H1 (cell line): ENCODE results near the gene PCDHGA7. TPM values are rescaled to one million over a fixed set of nuclear protein-coding genes. Genes with fewer than 3 reads are reported as not detected.

Source experiments
- CHD1 ChIP-seq: IDR thresholded peaks from 2 replicates; pipeline ENCODE4 v1.6.1; 2012; ENCODE audit warnings: low read depth, low read length, improper control_type of control experiment
- POLR2AphosphoS5 ChIP-seq: IDR thresholded peaks from 2 replicates; pipeline ENCODE4 v1.6.1; 2011; ENCODE audit warnings: low read depth, low read length
- RAD21 ChIP-seq, 2 experiments: IDR thresholded peaks in 1 of 2; conservative IDR thresholded peaks in 1 of 2; 2 replicates each; pipeline ENCODE4 v1.6.1; 2011; ENCODE audit warnings: low read depth in 2 of 2, low read length in 2 of 2, improper control_type of control experiment in 1 of 2, inconsistent platforms in 1 of 2, mild to moderate bottlenecking in 1 of 2, moderate library complexity in 1 of 2
- polyA plus RNA-seq, 7 experiments: library from polyadenylated mRNA; depleted of rRNA in 3 of 7; stranded (reverse) in 5 of 7; unstranded in 2 of 7; fragments of >200 nt in 5 of 7; fragments of 200-250 nt in 2 of 7; gene quantifications; 1 replicate in 5 of 7; 2 replicates in 1 of 7; 4 replicates in 1 of 7; pipeline versions ENCODE4 v1.2.1 to v1.2.3, GENCODE V29; 2011 to 2013; ENCODE audit warnings: missing spikeins in 2 of 7, mixed read lengths in 2 of 7
- total RNA-seq: library from RNA; stranded (reverse); fragmentation: NEBNext Ultra II Directional; extraction: Animal tissue kit (Norgen Biotek cat#: 25700); gene quantifications from 2 replicates; pipeline ENCODE4 v1.2.1, GENCODE V29; 2021

PCDHGA7 gene
- total and polyA plus RNA-seq, 2 of the 8 experiments (the other 6 are each of a cell fraction or from before 2014, with no cell fraction given): 0.39 to 1.1 TPM

- no peak for TF ChIP-seq CHD1
- TF ChIP-seq POLR2AphosphoS5: no peak
- peak; percentile 10 to 31; a peak in 2 of 4 replicates for TF ChIP-seq RAD21 (IDR thresholded peaks at IDR 0.05 in 1 of 2, conservative IDR thresholded peaks at IDR 0.05 in 1 of 2; ENCODE audit: low read depth in 2 of 2, low read length in 2 of 2)
Measured at GRCh38 chr5:141427783-141428426, 45.4 kb downstream of the PCDHGA7 start (continued).
